SIG-M5 treated with dmso at 0.1 percent for 504 hours (cell line): Measurements from ENCODE around the gene CENPVL1.
"Not testable (repeated sequence)": the region's sequence is repeated elsewhere in the genome, so short reads cannot be mapped to it uniquely, and the experiment has no call there.

Source experiments
- DNase-seq: peaks from one replicate; lab custom pipeline; 2025; ENCODE audit not compliant: unreplicated experiment; lab: John Stamatoyannopoulos, UW

Gene CENPVL1

DNA sequence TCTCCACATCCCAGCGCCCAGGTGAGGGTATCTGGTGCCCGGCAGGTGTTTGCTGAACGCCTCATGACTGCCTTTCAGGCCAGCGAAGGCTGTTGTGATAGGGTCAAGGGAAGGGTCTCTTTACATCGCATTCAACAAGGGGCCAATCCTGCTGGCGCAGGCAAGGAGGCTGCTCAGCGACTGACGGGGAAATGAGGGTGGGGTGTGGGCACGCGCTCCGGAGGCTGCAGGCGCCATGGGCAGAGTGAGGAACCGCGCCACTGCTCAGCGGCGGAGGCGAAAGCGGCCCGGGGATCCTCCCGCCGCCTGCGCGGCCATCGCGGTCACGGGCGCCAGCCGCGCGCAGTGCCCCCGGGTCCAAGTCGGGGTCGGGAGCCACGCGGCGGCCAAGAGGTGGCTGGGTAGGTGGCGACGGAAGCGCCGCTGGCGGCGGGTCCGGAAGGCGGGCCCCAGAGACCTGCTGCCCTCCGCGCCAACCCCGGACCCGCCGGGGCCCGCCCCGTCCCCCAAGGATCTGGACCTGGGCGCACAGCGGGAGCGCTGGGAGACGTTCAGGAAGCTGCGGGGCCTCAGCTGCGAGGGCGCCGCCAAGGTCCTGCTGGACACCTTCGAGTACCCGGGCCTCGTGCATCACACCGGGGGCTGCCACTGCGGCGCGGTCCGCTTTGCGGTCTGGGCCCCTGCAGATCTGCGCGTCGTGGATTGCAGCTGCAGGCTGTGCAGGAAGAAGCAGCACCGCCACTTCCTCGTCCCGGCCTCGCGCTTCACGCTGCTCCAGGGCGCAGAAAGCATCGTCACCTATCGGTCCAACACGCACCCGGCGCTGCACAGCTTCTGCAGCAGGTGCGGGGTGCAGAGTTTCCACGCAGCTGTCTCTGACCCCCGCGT lies at the start of gene CENPVL1:
Gene CENPVL1 (plus strand): TSS at position 236 of the 888 bp plus-strand sequence. CDS start 0 bp downstream, at position 236.
- DNase-seq, result not testable (repeated sequence)

DNA sequence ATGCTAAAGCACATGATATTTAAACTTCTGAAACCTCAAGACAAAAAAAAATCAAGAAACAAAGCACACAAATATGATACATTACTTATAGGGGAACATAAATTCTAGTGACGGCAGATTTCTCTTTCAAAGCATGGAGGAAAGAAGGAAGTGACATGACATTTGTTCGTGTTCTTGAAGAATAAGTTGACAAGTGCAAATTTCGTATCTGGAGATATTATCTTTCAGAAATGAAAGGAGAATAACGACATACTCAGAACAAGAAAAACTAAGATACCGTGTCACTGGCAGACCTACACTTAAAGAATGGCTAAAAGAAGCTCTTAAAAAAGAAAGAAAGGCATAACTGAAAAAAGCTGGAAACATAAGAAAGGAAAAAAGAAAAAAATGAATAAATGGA lies 44.3 kb upstream of the CENPVL1 start:
- no peak for DNase-seq

- DNase-seq, result not testable (repeated sequence)
Measured at GRCh38 chrX:51679689-51680433, 30.5 kb upstream of the CENPVL1 start.

DNA sequence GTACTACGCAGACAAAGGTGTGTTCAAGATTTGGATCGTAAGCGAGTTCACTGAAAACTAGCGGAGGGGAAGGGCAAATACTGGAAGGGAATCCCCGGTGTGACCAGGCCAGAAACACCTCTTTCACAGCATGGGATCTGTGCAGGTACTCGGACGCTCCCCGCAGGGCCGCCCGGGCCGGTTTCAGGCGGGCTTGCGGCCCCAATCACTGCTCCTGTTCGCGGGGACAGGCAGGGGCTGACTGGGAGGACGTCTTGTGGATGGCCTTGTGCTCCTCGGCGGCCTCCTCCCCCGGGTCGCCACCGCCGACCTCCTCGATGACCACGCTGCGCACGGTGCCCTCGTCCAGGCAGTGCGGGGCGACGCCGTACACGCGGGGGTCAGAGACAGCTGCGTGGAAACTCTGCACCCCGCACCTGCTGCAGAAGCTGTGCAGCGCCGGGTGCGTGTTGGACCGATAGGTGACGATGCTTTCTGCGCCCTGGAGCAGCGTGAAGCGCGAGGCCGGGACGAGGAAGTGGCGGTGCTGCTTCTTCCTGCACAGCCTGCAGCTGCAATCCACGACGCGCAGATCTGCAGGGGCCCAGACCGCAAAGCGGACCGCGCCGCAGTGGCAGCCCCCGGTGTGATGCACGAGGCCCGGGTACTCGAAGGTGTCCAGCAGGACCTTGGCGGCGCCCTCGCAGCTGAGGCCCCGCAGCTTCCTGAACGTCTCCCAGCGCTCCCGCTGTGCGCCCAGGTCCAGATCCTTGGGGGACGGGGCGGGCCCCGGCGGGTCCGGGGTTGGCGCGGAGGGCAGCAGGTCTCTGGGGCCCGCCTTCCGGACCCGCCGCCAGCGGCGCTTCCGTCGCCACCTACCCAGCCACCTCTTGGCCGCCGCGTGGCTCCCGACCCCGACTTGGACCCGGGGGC lies 28.2 kb upstream of the CENPVL1 start:
- not testable (repeated sequence) for DNase-seq

GRCh38 chrX:51682720-51683062 lies 27.6 kb upstream of the CENPVL1 start, which contains the start of gene CENPVL2:
CENPVL2 (minus strand) TSS chrX:51682831; CDS start chrX:51682831, 0 bp downstream.
- DNase-seq, result not testable (repeated sequence)

GRCh38 chrX:51694254-51694653 lies 16.1 kb upstream of the CENPVL1 start:
- DNase-seq, result no peak

DNA sequence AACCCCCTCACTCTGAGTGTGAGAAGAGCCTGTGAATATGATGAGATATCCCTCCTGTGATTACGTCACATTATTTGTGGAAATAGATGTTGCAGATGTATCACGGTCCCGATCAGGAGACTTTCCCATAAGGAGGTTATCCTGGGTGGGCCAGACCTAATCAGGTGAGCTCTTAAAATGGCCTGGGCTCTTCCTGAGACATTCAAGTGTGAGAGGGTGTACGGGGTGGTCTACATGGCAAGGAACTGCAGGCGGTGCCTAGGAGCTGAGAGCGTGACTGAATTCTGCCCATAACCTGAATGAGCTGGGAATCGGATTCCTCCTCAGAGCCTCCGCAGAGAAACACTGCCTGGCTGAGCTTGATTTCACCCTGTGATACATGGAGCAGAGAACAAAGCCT lies 12.9 kb upstream of the CENPVL1 start:
- no peak for DNase-seq

GRCh38 chrX:51712943-51713647 lies 2.8 kb downstream of the CENPVL1 start:
- DNase-seq, result not testable (repeated sequence)

DNA sequence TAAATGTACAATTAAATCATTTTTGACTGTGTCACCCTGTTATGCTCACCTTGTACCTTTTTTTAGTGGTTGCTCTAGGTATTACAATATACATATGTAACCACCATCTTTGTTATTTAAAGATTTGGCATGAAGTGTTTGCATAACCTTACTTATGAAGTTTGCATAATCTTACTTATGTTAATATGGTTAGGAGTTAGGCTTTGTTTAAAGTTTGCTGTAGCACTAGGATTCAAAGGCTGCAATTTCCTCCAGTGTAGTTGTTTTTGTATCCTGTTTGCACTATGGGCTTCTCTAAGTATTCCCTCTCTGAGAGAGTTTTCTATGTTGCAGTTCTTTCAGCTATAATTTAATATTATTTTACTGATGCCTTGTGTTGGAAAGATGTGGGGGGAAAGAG lies 17.9 kb downstream of the CENPVL1 start:
- DNase-seq, result no peak

DNA sequence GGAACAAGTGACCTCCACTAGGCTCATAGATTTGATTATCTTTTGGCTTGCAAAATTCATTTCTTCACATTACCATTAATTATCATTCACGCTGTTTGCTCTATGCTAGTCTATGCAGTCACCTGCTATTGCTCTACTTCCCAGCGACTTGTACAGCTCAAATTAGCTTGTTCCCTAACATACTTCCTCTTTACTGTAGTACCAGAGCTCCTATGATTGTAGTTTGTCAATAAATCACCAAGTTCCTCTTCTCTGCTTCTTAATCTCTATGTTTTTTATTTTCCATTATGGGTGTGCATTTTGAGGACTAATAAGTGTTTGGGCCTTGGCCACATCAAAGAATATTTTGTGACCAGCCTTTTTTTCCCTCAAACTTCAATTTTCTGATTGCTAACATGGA lies 26.8 kb downstream of the CENPVL1 start:
- peak; percentile 32 for DNase-seq

DNA sequence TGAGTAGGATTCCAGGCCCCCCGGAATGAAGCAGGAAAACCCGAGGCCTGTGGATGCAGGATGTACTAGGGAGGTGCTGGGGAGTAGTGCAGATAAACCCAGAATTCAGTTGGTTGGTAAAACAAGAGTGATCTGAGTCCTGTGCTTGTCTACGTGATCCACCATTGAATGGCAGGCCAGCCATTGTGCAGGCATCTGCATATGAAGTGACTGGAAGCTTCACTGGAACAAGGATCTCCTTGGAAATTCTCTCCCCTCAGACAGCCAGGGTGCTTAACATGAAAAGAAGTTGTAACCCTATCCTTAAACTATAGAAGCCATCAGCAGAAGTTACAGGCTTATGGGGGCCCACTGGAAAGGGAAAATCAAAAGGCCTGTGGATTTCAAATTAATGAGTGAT lies 32.3 kb downstream of the CENPVL1 start:
- no peak for DNase-seq

GRCh38 chrX:51743179-51743957 lies 33.1 kb downstream of the CENPVL1 start, which contains the start of gene GSPT2:
GSPT2 (plus strand) TSS chrX:51743442; CDS start chrX:51743627, 185 bp downstream.
- DNase-seq, result no peak

GRCh38 chrX:51747671-51748070 lies 37.4 kb downstream of the CENPVL1 start:
- no peak for DNase-seq

- DNase-seq, result no peak
Measured at GRCh38 chrX:51759055-51759839, 48.9 kb downstream of the CENPVL1 start.

- DNase-seq, result peak; percentile 0
Measured at GRCh38 chrX:51760657-51761056, 50.3 kb downstream of the CENPVL1 start.
